GM12873 (cell line): ENCODE measurements around the gene PMVK.

Source experiments
- CTCF ChIP-seq: IDR thresholded peaks from 2 replicates; pipeline ENCODE4 v1.5.1; 2012; ENCODE audit warnings: low read depth, mild to moderate bottlenecking, moderate library complexity, low read length, control low read depth; ENCODE audit not compliant: insufficient read depth; ENCODE audit errors: missing control alignments

The PMVK gene

GRCh38 chr1:154876842-154877369 is 59.6 kb downstream of the PMVK start:
- TF ChIP-seq CTCF = no peak
